ENCODE data around the gene RTN4R. TPM values are rescaled to one million over a fixed set of nuclear protein-coding genes. Genes with fewer than 3 reads are reported as not detected.
"Not testable (repeated sequence)": the region's sequence is repeated elsewhere in the genome, so short reads cannot be mapped to it uniquely, and the experiment has no call there.

RTN4R gene
- total RNA-seq, 1 experiment from 2014 or later = 7.2 TPM

GRCh38 chr22:20278726-20279490, 10.8 kb upstream of the RTN4R start:
- DNase-seq (ENCODE audit: low read depth, low spot score); in situ Hi-C loops (cut with HindIII; ENCODE audit: low pct_unique_long_range_greater_than_20kb, low sequenced_read_pairs): not testable (repeated sequence)

- DNase-seq (ENCODE audit: low read depth, low spot score); in situ Hi-C loops (cut with HindIII; ENCODE audit: low pct_unique_long_range_greater_than_20kb, low sequenced_read_pairs): not testable (repeated sequence)
Measured at GRCh38 chr22:20277936-20278635, 10.0 kb upstream of the RTN4R start.

- DNase-seq (ENCODE audit: low read depth, low spot score) = no peak
- in situ Hi-C loops (cut with HindIII; ENCODE audit: low pct_unique_long_range_greater_than_20kb, low sequenced_read_pairs) = no loop called here
Measured at GRCh38 chr22:20276468-20276867, 8.3 kb upstream of the RTN4R start.

GRCh38 chr22:20275836-20276235, 7.7 kb upstream of the RTN4R start:
- in situ Hi-C loops (cut with HindIII; ENCODE audit: low pct_unique_long_range_greater_than_20kb, low sequenced_read_pairs) = no loop called here
- DNase-seq (ENCODE audit: low read depth, low spot score) = no peak

GRCh38 chr22:20275325-20275724, 7.2 kb upstream of the RTN4R start:
- DNase-seq (ENCODE audit: low read depth, low spot score); in situ Hi-C loops (cut with HindIII; ENCODE audit: low pct_unique_long_range_greater_than_20kb, low sequenced_read_pairs): not testable (repeated sequence)

GRCh38 chr22:20274374-20274773, 6.3 kb upstream of the RTN4R start:
- in situ Hi-C loops (cut with HindIII; ENCODE audit: low pct_unique_long_range_greater_than_20kb, low sequenced_read_pairs); DNase-seq (ENCODE audit: low read depth, low spot score): not testable (repeated sequence)

GRCh38 chr22:20273758-20274181, 5.7 kb upstream of the RTN4R start:
- no peak for DNase-seq (ENCODE audit: low read depth, low spot score)
- in situ Hi-C loops (cut with HindIII; ENCODE audit: low pct_unique_long_range_greater_than_20kb, low sequenced_read_pairs) = no loop called here

GRCh38 chr22:20272700-20273099, 4.6 kb upstream of the RTN4R start:
- DNase-seq (ENCODE audit: low read depth, low spot score) = no peak
- in situ Hi-C loops (cut with HindIII; ENCODE audit: low pct_unique_long_range_greater_than_20kb, low sequenced_read_pairs) = no loop called here

- in situ Hi-C loops (cut with HindIII; ENCODE audit: low pct_unique_long_range_greater_than_20kb, low sequenced_read_pairs) = no loop called here
Measured at GRCh38 chr22:20272174-20272573, 4.1 kb upstream of the RTN4R start.

GRCh38 chr22:20271114-20271994, 3.2 kb upstream of the RTN4R start:
- peak; percentile 43 for DNase-seq (ENCODE audit: low read depth, low spot score)
- in situ Hi-C loops (cut with HindIII; ENCODE audit: low pct_unique_long_range_greater_than_20kb, low sequenced_read_pairs) = no loop called here

More at GRCh38 chr22:20272174-20272573, 4.1 kb upstream of the RTN4R start:
- no peak for DNase-seq (ENCODE audit: low read depth, low spot score)

- peak; percentile 22 for DNase-seq (ENCODE audit: low read depth, low spot score)
Measured at GRCh38 chr22:20270190-20271113, 2.3 kb upstream of the RTN4R start.

GRCh38 chr22:20269673-20270072, 1.6 kb upstream of the RTN4R start:
- in situ Hi-C loops (cut with HindIII; ENCODE audit: low pct_unique_long_range_greater_than_20kb, low sequenced_read_pairs); DNase-seq (ENCODE audit: low read depth, low spot score): not testable (repeated sequence)

More at GRCh38 chr22:20270190-20271113, 2.3 kb upstream of the RTN4R start:
- in situ Hi-C loops (cut with HindIII; ENCODE audit: low pct_unique_long_range_greater_than_20kb, low sequenced_read_pairs) = not testable (repeated sequence)

- in situ Hi-C loops (cut with HindIII; ENCODE audit: low pct_unique_long_range_greater_than_20kb, low sequenced_read_pairs); DNase-seq (ENCODE audit: low read depth, low spot score): not testable (repeated sequence)
Measured at GRCh38 chr22:20269201-20269600, 1.1 kb upstream of the RTN4R start.

GRCh38 chr22:20267441-20268278, 458 bp downstream of the RTN4R start:
- in situ Hi-C loops (cut with HindIII; ENCODE audit: low pct_unique_long_range_greater_than_20kb, low sequenced_read_pairs) = no loop called here

GRCh38 chr22:20266667-20267440, 1.3 kb downstream of the RTN4R start:
- DNase-seq (ENCODE audit: low read depth, low spot score); in situ Hi-C loops (cut with HindIII; ENCODE audit: low pct_unique_long_range_greater_than_20kb, low sequenced_read_pairs): not testable (repeated sequence)

More at GRCh38 chr22:20267441-20268278, 458 bp downstream of the RTN4R start:
- DNase-seq (ENCODE audit: low read depth, low spot score) = no peak
